ENCODE data around the gene SMAGP.

- TF ChIP-seq, protein P1, sequence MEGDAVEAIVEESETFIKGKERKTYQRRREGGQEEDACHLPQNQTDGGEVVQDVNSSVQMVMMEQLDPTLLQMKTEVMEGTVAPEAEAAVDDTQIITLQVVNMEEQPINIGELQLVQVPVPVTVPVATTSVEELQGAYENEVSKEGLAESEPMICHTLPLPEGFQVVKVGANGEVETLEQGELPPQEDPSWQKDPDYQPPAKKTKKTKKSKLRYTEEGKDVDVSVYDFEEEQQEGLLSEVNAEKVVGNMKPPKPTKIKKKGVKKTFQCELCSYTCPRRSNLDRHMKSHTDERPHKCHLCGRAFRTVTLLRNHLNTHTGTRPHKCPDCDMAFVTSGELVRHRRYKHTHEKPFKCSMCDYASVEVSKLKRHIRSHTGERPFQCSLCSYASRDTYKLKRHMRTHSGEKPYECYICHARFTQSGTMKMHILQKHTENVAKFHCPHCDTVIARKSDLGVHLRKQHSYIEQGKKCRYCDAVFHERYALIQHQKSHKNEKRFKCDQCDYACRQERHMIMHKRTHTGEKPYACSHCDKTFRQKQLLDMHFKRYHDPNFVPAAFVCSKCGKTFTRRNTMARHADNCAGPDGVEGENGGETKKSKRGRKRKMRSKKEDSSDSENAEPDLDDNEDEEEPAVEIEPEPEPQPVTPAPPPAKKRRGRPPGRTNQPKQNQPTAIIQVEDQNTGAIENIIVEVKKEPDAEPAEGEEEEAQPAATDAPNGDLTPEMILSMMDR (IDR thresholded peaks at IDR 0.05; ENCODE audit: low read depth, low read length) = no peak
- no peak for TF ChIP-seq MAX (IDR thresholded peaks at IDR 0.05; ENCODE audit: low read depth, low read length)
- no peak for TF ChIP-seq POLR2A (IDR thresholded peaks at IDR 0.05; ENCODE audit: extremely low read depth, insufficient read length)
Measured at GRCh38 chr12:51209259-51209658, 61.0 kb downstream of the SMAGP start.

Data from NB4 (cell line).